ENCODE data around the gene YWHAQ.
"Not testable (repeated sequence)": the region's sequence is repeated elsewhere in the genome, so short reads cannot be mapped to it uniquely, and the experiment has no call there.

DNA sequence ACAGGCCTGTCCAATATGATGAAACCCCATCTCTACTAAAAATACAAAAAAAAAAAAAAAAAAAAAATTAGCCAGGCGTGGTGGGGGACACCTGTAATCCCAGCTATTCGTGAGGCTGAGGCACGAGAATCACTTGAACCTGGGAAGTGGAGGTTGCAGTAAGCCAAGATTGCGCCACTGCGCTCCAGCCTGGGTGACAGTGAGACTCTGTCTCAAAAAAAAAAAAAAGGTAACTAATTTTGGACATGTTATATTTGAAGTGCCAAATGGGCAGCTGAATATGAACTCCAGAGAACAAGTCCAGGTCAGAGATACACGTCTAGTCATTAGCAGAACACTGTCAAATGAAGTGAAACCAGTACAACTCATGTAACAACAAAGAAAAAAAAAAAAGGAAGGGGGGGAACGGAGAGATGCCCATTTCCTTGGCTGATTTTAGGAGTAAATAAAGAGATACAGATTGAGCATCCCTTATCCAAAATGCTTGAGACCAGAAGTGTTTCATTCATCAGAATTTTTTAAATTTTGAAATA, 79.9 kb downstream of the YWHAQ start:
- TF ChIP-seq, protein P1, sequence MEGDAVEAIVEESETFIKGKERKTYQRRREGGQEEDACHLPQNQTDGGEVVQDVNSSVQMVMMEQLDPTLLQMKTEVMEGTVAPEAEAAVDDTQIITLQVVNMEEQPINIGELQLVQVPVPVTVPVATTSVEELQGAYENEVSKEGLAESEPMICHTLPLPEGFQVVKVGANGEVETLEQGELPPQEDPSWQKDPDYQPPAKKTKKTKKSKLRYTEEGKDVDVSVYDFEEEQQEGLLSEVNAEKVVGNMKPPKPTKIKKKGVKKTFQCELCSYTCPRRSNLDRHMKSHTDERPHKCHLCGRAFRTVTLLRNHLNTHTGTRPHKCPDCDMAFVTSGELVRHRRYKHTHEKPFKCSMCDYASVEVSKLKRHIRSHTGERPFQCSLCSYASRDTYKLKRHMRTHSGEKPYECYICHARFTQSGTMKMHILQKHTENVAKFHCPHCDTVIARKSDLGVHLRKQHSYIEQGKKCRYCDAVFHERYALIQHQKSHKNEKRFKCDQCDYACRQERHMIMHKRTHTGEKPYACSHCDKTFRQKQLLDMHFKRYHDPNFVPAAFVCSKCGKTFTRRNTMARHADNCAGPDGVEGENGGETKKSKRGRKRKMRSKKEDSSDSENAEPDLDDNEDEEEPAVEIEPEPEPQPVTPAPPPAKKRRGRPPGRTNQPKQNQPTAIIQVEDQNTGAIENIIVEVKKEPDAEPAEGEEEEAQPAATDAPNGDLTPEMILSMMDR (conservative IDR thresholded peaks at IDR 0.05) = not testable (repeated sequence)
- not testable (repeated sequence) for TF ChIP-seq ZFX (IDR thresholded peaks at IDR 0.05)

Data from C4-2B (cell line).